GM08714 (cell line): Measurements from ENCODE around the gene TOE1.

Source experiments
- H3K4me3 ChIP-seq: fragments of 200-500 bp; sonication (Bioruptor generic); 2 replicates; pipeline ENCODE4 v1.5.1; 2014; ENCODE audit warnings: mild to moderate bottlenecking, low read length, inconsistent platforms
- ZNF274 ChIP-seq: IDR thresholded peaks from 2 replicates; pipeline ENCODE4 v1.6.1; 2012; ENCODE audit warnings: mild to moderate bottlenecking, low read depth, low read length

Gene TOE1

GRCh38 chr1:45314266-45314665 lies 25.7 kb upstream of the TOE1 start:
- no peak overlapping the region for H3K4me3 ChIP-seq
- TF ChIP-seq ZNF274, result no peak

GRCh38 chr1:45317166-45317565 lies 22.8 kb upstream of the TOE1 start:
- TF ChIP-seq ZNF274, result no peak
- no peak overlapping the region for H3K4me3 ChIP-seq

GRCh38 chr1:45319761-45320160 lies 20.2 kb upstream of the TOE1 start:
- no peak for TF ChIP-seq ZNF274
- no peak overlapping the region for H3K4me3 ChIP-seq

- no peak for TF ChIP-seq ZNF274
- no peak overlapping the region for H3K4me3 ChIP-seq
Observed at GRCh38 chr1:45321444-45321843, 18.5 kb upstream of the TOE1 start.

- H3K4me3 ChIP-seq, result no peak overlapping the region
- TF ChIP-seq ZNF274, result no peak
Observed at GRCh38 chr1:45322486-45323040, 17.4 kb upstream of the TOE1 start.

- no peak for TF ChIP-seq ZNF274
- H3K4me3 ChIP-seq, result no peak overlapping the region; the same call in 1 of the 2 replicates
Observed at GRCh38 chr1:45325851-45326506, 14.0 kb upstream of the TOE1 start.

GRCh38 chr1:45326627-45327623 lies 13.0 kb upstream of the TOE1 start, which contains the start of gene HPDL:
TSS of gene HPDL (plus strand) at chr1:45326895. CDS start at chr1:45327149, 254 bp downstream.
- H3K4me3 ChIP-seq, result peak within 1 kb of the TSS; percentile 63; the same call in 1 of the 2 replicates
- TF ChIP-seq ZNF274, result no peak

GRCh38 chr1:45327644-45328515 lies 12.1 kb upstream of the TOE1 start:
- no peak for TF ChIP-seq ZNF274
- peak overlapping the region; percentile 63; the same call in 1 of the 2 replicates for H3K4me3 ChIP-seq

GRCh38 chr1:45328680-45329079 lies 11.3 kb upstream of the TOE1 start:
- no peak overlapping the region for H3K4me3 ChIP-seq
- no peak for TF ChIP-seq ZNF274

- no peak overlapping the region for H3K4me3 ChIP-seq
- no peak for TF ChIP-seq ZNF274
Observed at GRCh38 chr1:45329445-45329844, 10.5 kb upstream of the TOE1 start.

- no peak for TF ChIP-seq ZNF274
- H3K4me3 ChIP-seq, result no peak overlapping the region
Observed at GRCh38 chr1:45331436-45332345, 8.3 kb upstream of the TOE1 start.

GRCh38 chr1:45332346-45332720 lies 7.6 kb upstream of the TOE1 start:
- no peak for TF ChIP-seq ZNF274

More at GRCh38 chr1:45332346-45332720, 7.6 kb upstream of the TOE1 start:
- no peak overlapping the region for H3K4me3 ChIP-seq
